GM18909 (cell line): ENCODE data around the gene ABT1.
"Not testable (repeated sequence)": the region's sequence is repeated elsewhere in the genome, so short reads cannot be mapped to it uniquely, and the experiment has no call there.

Experiments used
- ATAC-seq: cut with Tn5 transposase; IDR thresholded peaks from one replicate; pipeline ENCODE4 v1.9.1; 2021; ENCODE audit warnings: mild to moderate bottlenecking; ENCODE audit not compliant: unreplicated experiment, poor library complexity

ABT1 gene

GRCh38 chr6:26596579-26597388 is at the start of gene ABT1:
ABT1 (plus strand) TSS chr6:26596953; CDS start chr6:26596983, 30 bp downstream.
- peak; percentile 84 for ATAC-seq

DNA sequence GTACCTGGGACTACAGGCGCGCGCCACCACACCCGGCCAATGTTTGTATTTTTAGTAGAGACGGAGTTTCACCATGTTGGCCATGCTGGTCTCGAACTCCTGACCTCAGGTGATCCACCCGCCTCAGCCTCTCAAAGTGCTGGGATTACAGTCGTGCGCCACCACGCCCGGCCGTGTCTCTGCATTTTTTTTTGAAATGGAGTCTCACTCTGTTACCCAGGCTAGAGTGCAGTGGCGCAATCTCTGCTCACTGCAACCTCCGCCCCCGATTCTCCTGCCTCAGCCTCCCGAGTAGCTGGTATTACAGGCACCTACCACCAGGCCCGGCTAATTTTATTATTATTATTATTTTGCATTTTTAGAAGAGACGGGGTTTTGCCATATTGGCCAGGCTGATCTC is 49.4 kb upstream of the ABT1 start:
- ATAC-seq: not testable (repeated sequence)

GRCh38 chr6:26550250-26550993 is 46.3 kb upstream of the ABT1 start:
- ATAC-seq: no peak

DNA sequence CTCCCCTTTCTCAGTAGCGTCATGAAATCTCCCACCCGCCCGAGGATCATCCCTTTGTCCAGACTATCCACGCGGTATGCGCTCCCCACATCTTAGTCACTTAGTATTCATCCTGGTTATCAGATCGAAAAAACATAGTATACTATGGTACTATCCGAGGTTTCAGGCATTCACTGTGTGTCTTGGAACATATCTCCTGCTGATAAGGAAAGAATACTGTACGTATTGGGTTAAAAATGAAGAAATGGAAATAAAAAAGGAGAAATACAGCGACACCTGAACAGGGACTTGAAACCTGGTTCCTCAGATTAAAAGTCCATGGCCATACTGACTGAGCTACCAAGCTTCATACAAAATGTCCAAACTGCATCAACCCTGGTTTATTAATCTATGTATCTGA is 44.5 kb upstream of the ABT1 start:
- ATAC-seq: no peak

- no peak for ATAC-seq
Observed at GRCh38 chr6:26552640-26553188, 44.0 kb upstream of the ABT1 start.

GRCh38 chr6:26553264-26553634 is 43.5 kb upstream of the ABT1 start:
- peak; percentile 50 for ATAC-seq

DNA sequence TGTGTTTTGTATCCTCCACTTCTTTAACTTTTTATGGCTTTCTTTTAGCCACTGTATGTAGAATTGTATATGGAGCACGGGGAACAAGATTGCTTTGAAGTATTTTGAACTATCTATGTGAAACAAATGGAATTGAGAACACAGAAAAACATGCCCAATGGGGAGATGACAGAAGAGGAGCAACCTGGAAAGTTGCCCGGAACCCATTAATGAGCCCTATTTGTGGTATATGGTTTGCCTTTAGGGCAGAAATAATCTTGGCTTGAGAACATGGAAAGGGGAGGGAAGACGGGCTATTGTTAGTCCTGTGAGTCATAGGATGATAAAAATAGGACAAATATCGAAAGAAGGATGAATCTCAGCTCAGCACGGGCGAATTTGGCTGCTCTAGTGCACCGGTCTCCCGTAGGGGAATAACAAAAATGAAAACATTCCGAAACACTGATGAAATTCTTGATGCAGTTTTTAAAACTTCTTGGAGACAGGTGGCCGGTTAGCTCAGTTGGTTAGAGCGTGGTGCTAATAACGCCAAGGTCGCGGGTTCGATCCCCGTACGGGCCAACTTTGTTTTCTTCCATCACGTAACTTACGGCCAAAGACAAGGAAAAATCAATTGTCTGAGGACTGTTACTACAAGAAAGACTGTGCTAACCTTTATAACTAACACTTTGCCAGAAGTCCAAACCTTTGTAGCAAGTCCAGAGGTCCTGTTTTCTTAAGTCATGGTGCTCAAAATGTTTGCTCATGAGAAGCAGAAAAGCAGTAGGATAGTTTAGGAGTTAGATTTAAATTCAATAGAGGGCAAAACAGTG is 42.9 kb upstream of the ABT1 start:
- ATAC-seq: peak; percentile 39

GRCh38 chr6:26554447-26554696 is 42.4 kb upstream of the ABT1 start:
- ATAC-seq: peak; percentile 12

DNA sequence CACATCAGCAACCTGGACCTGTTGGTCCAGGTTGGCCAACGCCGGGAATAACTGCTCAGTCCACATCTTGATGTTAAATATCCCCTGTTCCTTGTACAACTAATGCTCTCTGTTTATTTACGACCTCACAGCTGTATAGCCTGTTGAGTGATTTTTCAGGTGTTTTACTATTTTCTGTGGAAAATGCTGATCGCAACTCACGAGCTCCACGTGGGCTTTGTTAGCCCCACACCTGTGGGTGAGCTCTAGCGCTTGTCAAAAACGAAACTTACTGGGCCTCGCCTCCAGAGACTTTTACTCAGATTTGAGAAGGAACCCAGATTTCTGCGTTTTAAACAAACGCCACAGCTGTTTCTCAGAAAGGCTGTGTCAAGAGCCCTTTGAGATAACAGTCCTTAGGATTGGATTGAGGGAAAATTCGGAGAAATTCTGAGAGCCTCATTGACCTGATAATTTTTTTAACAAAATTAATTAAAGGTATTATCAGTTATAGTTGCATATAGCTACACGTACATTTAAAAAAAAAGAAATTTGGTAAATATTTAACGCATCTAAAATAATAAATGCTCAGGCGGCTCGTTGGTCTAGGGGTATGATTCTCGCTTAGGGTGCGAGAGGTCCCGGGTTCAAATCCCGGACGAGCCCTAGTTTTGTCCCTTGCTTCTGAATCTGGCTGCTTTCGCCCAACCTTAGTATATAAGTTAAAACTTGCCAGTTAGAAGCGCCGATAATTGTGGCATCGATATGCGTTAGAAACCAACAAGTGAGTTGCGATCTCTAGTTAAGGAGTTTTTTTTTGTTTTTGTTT is 41.9 kb upstream of the ABT1 start:
- ATAC-seq: peak; percentile 29

GRCh38 chr6:26555505-26556262 is 41.1 kb upstream of the ABT1 start:
- no peak for ATAC-seq

GRCh38 chr6:26556263-26557070 is 40.3 kb upstream of the ABT1 start:
- ATAC-seq: no peak

DNA sequence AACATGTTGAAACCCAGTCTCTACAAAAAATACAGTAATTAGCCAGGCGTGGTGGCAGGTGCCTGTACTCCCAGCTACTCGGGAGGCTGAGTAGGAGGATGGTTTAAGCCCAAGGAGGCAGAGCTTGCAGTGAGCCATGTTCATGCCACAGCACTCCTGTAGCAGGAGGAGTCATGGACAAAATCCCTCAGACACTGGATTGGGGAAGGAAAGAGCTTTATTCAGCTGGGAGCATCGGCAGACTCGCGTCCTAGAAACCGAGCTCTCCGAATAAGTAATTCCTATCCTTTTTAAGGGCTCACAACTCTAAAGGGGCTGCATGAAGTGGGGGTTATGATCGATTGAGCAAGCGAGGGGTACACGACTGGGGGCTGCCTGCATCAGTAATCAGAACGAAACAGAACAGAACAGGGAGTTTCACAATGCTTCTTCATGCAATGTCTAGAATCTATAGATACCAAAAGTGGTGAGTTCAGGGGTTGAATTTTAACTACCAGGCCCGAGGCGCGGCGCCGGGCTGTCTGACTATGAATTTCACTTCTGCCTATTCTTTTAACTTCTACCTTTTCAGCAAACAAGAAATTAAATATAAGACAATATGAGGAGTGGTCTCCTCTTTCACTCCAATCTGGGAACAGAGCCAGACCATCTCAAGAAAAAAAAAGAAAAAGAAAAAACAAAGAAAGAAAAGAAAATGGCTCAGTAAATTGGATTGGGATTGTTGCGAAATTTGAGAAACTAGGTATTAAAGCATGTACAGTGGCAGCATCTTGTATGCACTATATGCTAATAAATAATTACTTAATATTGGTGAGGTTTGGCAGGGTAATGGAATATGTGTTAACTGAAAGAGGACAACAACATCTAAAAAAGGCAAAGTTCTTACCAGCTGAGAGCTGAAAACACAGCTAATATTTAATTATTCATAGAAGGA is 35.0 kb upstream of the ABT1 start:
- ATAC-seq: peak; percentile 49

GRCh38 chr6:26563488-26563887 is 33.3 kb upstream of the ABT1 start:
- no peak for ATAC-seq

DNA sequence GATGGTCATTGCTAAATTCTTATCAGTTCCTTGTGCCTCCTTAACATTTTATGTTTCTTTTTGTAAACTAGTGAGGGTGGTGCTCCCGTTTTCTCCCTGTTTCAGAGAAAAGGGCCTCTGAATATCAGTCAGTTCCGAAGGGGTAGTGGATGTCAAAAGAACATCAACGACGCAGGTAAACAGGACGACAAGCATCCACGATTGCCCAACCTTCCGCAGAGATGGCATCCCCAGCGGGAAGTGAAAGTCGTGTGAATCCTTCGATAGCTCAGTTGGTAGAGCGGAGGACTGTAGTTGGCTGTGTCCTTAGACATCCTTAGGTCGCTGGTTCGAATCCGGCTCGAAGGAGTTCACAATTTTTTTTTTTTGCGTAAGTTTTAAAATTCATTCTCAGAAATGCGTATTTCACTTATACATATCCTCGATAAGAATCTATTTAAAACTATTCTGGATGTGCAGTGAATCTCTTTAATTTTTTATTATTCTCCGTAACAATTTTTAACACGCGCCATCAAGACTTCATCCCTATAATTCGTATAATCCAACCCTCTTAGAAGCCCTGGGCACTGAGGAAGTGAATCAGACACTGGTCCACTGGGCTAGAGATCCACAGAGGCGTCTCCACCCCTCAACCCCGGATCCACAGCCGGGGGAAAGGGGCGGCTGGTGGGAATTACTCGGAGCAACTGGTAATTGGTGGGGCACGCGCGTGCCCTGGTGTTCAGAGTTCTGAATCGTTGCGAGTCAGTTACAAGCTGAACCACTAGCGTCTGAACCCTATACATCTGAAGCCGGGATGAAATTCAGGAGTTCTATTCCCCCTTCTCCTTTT is 27.9 kb upstream of the ABT1 start:
- peak; percentile 74 for ATAC-seq

- ATAC-seq: peak; percentile 7
Observed at GRCh38 chr6:26569433-26569764, 27.4 kb upstream of the ABT1 start.

GRCh38 chr6:26570027-26570809 is 26.5 kb upstream of the ABT1 start:
- no peak for ATAC-seq
